ENCODE data around the gene MOV10L1.
"Not testable (repeated sequence)": the region's sequence is repeated elsewhere in the genome, so short reads cannot be mapped to it uniquely, and the experiment has no call there.

MOV10L1 gene

GRCh38 chr22:50136581-50137015 is 46.8 kb downstream of the MOV10L1 start:
- H2AFZ ChIP-seq (ENCODE audit: low read length): no peak overlapping the region
- no peaks in the 10 kb centered on the region for H3K27me3 ChIP-seq (ENCODE audit: insufficient read depth, low read length)
- H3K79me2 ChIP-seq (ENCODE audit: insufficient read depth, low read length): no peaks in the 10 kb centered on the region
- no peaks in the 10 kb centered on the region for H3K9me2 ChIP-seq (ENCODE audit: low read depth, low read length)
- no peaks in the 10 kb centered on the region for H4K20me1 ChIP-seq (ENCODE audit: insufficient read depth, low read length)
- no peak for TF ChIP-seq CTCF (IDR thresholded peaks at IDR 0.05; ENCODE audit: low read length)
- TF ChIP-seq EZH2 (IDR thresholded peaks at IDR 0.05; ENCODE audit: borderline replicate concordance, low read length): no peak
- peaks cover 43% of the 10 kb centered on the region for H3K4me1 ChIP-seq (ENCODE audit: insufficient read depth, low read length, severe bottlenecking)
- H3K27ac ChIP-seq (ENCODE audit: low read depth, low read length, poor library complexity, severe bottlenecking): peak overlapping the region; percentile 35
- H3K36me3 ChIP-seq (ENCODE audit: insufficient read depth, low read length): no peaks in the 10 kb centered on the region; the same call in 1 of the 2 replicates
- no peaks in the 10 kb centered on the region for H3K9me3 ChIP-seq (ENCODE audit: low read length)
- 0 out of 2 replicates have a peak, but pooled peaks cover 15% of the 10 kb centered on the region for H3F3A ChIP-seq (ENCODE audit: insufficient read depth, low read length)
- H3K4me3 ChIP-seq (ENCODE audit: low read depth, low read length, poor library complexity, severe bottlenecking): no peak overlapping the region
- no peak overlapping the region for H3K4me2 ChIP-seq (ENCODE audit: low read length)
- H3K9ac ChIP-seq (ENCODE audit: low read length): no peak overlapping the region

GRCh38 chr22:50137277-50137676 is 47.5 kb downstream of the MOV10L1 start:
- H4K20me1 ChIP-seq (ENCODE audit: insufficient read depth, low read length); H3K79me2 ChIP-seq (ENCODE audit: insufficient read depth, low read length); H2AFZ ChIP-seq (ENCODE audit: low read length); H3K4me3 ChIP-seq (ENCODE audit: low read depth, low read length, poor library complexity, severe bottlenecking); H3K9ac ChIP-seq (ENCODE audit: low read length); H3K36me3 ChIP-seq (ENCODE audit: insufficient read depth, low read length); H3K27me3 ChIP-seq (ENCODE audit: insufficient read depth, low read length); H3K9me2 ChIP-seq (ENCODE audit: low read depth, low read length); H3K27ac ChIP-seq (ENCODE audit: low read depth, low read length, poor library complexity, severe bottlenecking); H3K4me2 ChIP-seq (ENCODE audit: low read length); H3K9me3 ChIP-seq (ENCODE audit: low read length): not testable (repeated sequence)
- Histone ChIP-seq H3K4me1 (ENCODE audit: insufficient read depth, low read length, severe bottlenecking) (peaks cover 50% of the 10 kb centered on the region), H3F3A (ENCODE audit: insufficient read depth, low read length) (0 out of 2 replicates have a peak, but pooled peaks cover 15% of the 10 kb centered on the region)

GRCh38 chr22:50138041-50138440 is 48.2 kb downstream of the MOV10L1 start:
- TF ChIP-seq EZH2 (IDR thresholded peaks at IDR 0.05; ENCODE audit: borderline replicate concordance, low read length) (no peak), CTCF (IDR thresholded peaks at IDR 0.05; ENCODE audit: low read length) (no peak)
- Histone ChIP-seq H3K4me1 (ENCODE audit: insufficient read depth, low read length, severe bottlenecking) (peaks cover 53% of the 10 kb centered on the region), H3F3A (ENCODE audit: insufficient read depth, low read length) (0 out of 2 replicates have a peak, but pooled peaks cover 15% of the 10 kb centered on the region)

GRCh38 chr22:50138988-50139387 is 49.2 kb downstream of the MOV10L1 start:
- H3F3A ChIP-seq (ENCODE audit: insufficient read depth, low read length): 0 out of 2 replicates have a peak, but pooled peaks cover 15% of the 10 kb centered on the region
- no peaks in the 10 kb centered on the region for H3K9me2 ChIP-seq (ENCODE audit: low read depth, low read length)
- peak overlapping the region; percentile 49 for H3K4me2 ChIP-seq (ENCODE audit: low read length)
- H3K36me3 ChIP-seq (ENCODE audit: insufficient read depth, low read length): no peaks in the 10 kb centered on the region
- H2AFZ ChIP-seq (ENCODE audit: low read length): no peak overlapping the region
- no peaks in the 10 kb centered on the region for H4K20me1 ChIP-seq (ENCODE audit: insufficient read depth, low read length)
- H3K27ac ChIP-seq (ENCODE audit: low read depth, low read length, poor library complexity, severe bottlenecking): peak overlapping the region; percentile 98
- no peaks in the 10 kb centered on the region for H3K27me3 ChIP-seq (ENCODE audit: insufficient read depth, low read length)
- H3K4me1 ChIP-seq (ENCODE audit: insufficient read depth, low read length, severe bottlenecking): peaks cover 60% of the 10 kb centered on the region
- peak overlapping the region; percentile 9; the same call in 1 of the 2 replicates for H3K9ac ChIP-seq (ENCODE audit: low read length)
- H3K4me3 ChIP-seq (ENCODE audit: low read depth, low read length, poor library complexity, severe bottlenecking): peak overlapping the region; percentile 17
- TF ChIP-seq EZH2 (IDR thresholded peaks at IDR 0.05; ENCODE audit: borderline replicate concordance, low read length) (no peak), CTCF (IDR thresholded peaks at IDR 0.05; ENCODE audit: low read length) (no peak)
- no peaks in the 10 kb centered on the region for H3K79me2 ChIP-seq (ENCODE audit: insufficient read depth, low read length)
- H3K9me3 ChIP-seq (ENCODE audit: low read length): no peaks in the 10 kb centered on the region

More at GRCh38 chr22:50138041-50138440, 48.2 kb downstream of the MOV10L1 start:
- H4K20me1 ChIP-seq (ENCODE audit: insufficient read depth, low read length): no peaks in the 10 kb centered on the region
- H2AFZ ChIP-seq (ENCODE audit: low read length): no peak overlapping the region
- no peak overlapping the region for H3K4me3 ChIP-seq (ENCODE audit: low read depth, low read length, poor library complexity, severe bottlenecking)
- no peak overlapping the region; the same call in 1 of the 2 replicates for H3K9ac ChIP-seq (ENCODE audit: low read length)
- H3K27me3 ChIP-seq (ENCODE audit: insufficient read depth, low read length): no peaks in the 10 kb centered on the region
- H3K9me2 ChIP-seq (ENCODE audit: low read depth, low read length): no peaks in the 10 kb centered on the region
- H3K79me2 ChIP-seq (ENCODE audit: insufficient read depth, low read length): no peaks in the 10 kb centered on the region
- no peaks in the 10 kb centered on the region for H3K9me3 ChIP-seq (ENCODE audit: low read length)
- H3K27ac ChIP-seq (ENCODE audit: low read depth, low read length, poor library complexity, severe bottlenecking): peak overlapping the region; percentile 98
- no peaks in the 10 kb centered on the region for H3K36me3 ChIP-seq (ENCODE audit: insufficient read depth, low read length)
- H3K4me2 ChIP-seq (ENCODE audit: low read length): no peak overlapping the region
